ENCODE data around the gene XYLT1. TPM values are rescaled to one million over a fixed set of nuclear protein-coding genes. Genes with fewer than 3 reads are reported as not detected.

The XYLT1 gene
- total RNA-seq, 1 experiment from 2014 or later, result 14.5 TPM

GRCh38 chr16:17446661-17447060 is 24.1 kb downstream of the XYLT1 start:
- no peaks in the 10 kb centered on the region for H4K20me1 ChIP-seq (ENCODE audit: control insufficient read depth, insufficient read depth, insufficient read length)
- no peak for DNase-seq

More at GRCh38 chr16:17446661-17447060, 24.1 kb downstream of the XYLT1 start:
- Histone ChIP-seq H3K27me3 (ENCODE audit: insufficient read depth, low read length) (no peaks in the 10 kb centered on the region), H3K56ac (ENCODE audit: insufficient read length, low read depth, low read length) (no peak overlapping the region), H4K8ac (replicated peaks; ENCODE audit: insufficient read length, low read depth, low read length) (no peak overlapping the region), H3K27ac (ENCODE audit: insufficient read length, low read depth, low read length) (no peak overlapping the region), H3K4ac (ENCODE audit: low read depth, low read length) (no peak overlapping the region), H3K4me2 (ENCODE audit: insufficient read depth, insufficient read length, low read length) (no peak overlapping the region), H3K79me1 (ENCODE audit: insufficient read depth, low read depth, low read length, poor library complexity, severe bottlenecking) (no peaks in the 10 kb centered on the region), H2BK5ac (ENCODE audit: insufficient read length, low read length) (no peak overlapping the region), H2AK5ac (ENCODE audit: insufficient read length, low read length) (no peak overlapping the region), H2BK12ac (ENCODE audit: insufficient read length, low read depth, low read length) (no peak overlapping the region), H2BK15ac (ENCODE audit: low read depth, low read length) (no peak overlapping the region), H3K4me1 (ENCODE audit: insufficient read depth, low read length) (peaks cover 10% of the 10 kb centered on the region; the same call in 1 of the 2 replicates), H2AFZ (ENCODE audit: low read length) (no peak overlapping the region), H3K23me2 (ENCODE audit: insufficient read length, low read depth, low read length, poor library complexity, severe bottlenecking) (no peaks in the 10 kb centered on the region), H3K14ac (ENCODE audit: insufficient read depth, low read length) (peak overlapping the region; percentile 33; the same call in 1 of the 2 replicates), H3K18ac (ENCODE audit: insufficient read length, low read depth, low read length) (no peak overlapping the region), H4K91ac (ENCODE audit: insufficient read length, low read depth, low read length) (no peak overlapping the region), H4K5ac (ENCODE audit: insufficient read length, low read depth, low read length) (no peak overlapping the region), H3T11ph (ENCODE audit: low read length) (no peak overlapping the region), H3K79me2 (ENCODE audit: insufficient read depth, low read length) (no peaks in the 10 kb centered on the region), H2BK120ac (ENCODE audit: low read depth, low read length, poor library complexity, severe bottlenecking) (no peak overlapping the region), H3K9ac (ENCODE audit: extremely low read depth, insufficient read length, low read length) (no peak overlapping the region), H3K23ac (ENCODE audit: insufficient read length, low read depth, low read length) (no peak overlapping the region), H2BK20ac (ENCODE audit: low read depth, low read length, poor library complexity, severe bottlenecking) (no peak overlapping the region), H3K9me3 (ENCODE audit: control insufficient read depth, low read depth, low read length) (no peaks in the 10 kb centered on the region)
- peaks cover 0 to 3% of the 10 kb centered on the region in 2 experiments; a peak in 1 of 5 replicates for H3K9me3 Mint-ChIP-seq
- H3K4me3 Mint-ChIP-seq, result peak overlapping the region in 1 of 2 experiments; percentile 6; a peak in 1 of 5 replicates
- WGBS (ENCODE audit: extremely low coverage, insufficient read length, low lambda C conversion rate), result no CpG with 5 or more reads among the region's 10 CpGs
- no peaks in the 10 kb centered on the region for H3K27me3 Mint-ChIP-seq (ENCODE audit: low read depth)
- TF ChIP-seq CTCF (conservative IDR thresholded peaks at IDR 0.05), result no peak
- H3K27ac Mint-ChIP-seq, result peak overlapping the region in 2 of 3 experiments; percentile 35 to 95; a peak in 2 of 7 replicates
- H3K4me1 Mint-ChIP-seq, result peaks cover 27 to 28% of the 10 kb centered on the region in 2 experiments
- peaks cover 6 to 10% (median 10%) of the 10 kb centered on the region in 3 experiments; a peak in 5 of 7 replicates for H3K36me3 Mint-ChIP-seq (ENCODE audit: insufficient read depth in 1 of 3, low read depth in 3 of 3)

Measured in H9 (cell line).